NCI-H128 (cell line): ENCODE measurements around the gene TMEM139.

ENCODE experiments used
- DNase-seq: peaks from one replicate; lab custom pipeline; 2025; ENCODE audit not compliant: unreplicated experiment; lab: John Stamatoyannopoulos, UW

The TMEM139 gene

GRCh38 chr7:143284591-143285469 is at the start of gene TMEM139:
Gene TMEM139, plus strand, starts transcription at chr7:143284958. Its CDS starts 1,000 bp downstream, at chr7:143285958.
- DNase-seq = no peak

- DNase-seq = no peak
Measured at GRCh38 chr7:143235561-143235960, 49.2 kb upstream of the TMEM139 start.

- DNase-seq = no peak
Measured at GRCh38 chr7:143236408-143236990, 48.3 kb upstream of the TMEM139 start.

GRCh38 chr7:143237366-143237765 is 47.4 kb upstream of the TMEM139 start:
- no peak for DNase-seq

GRCh38 chr7:143238289-143238980 is 46.3 kb upstream of the TMEM139 start:
- no peak for DNase-seq

GRCh38 chr7:143239813-143240212 is 44.9 kb upstream of the TMEM139 start:
- no peak for DNase-seq

GRCh38 chr7:143240291-143241168 is 44.2 kb upstream of the TMEM139 start:
- DNase-seq = no peak

- DNase-seq = no peak
Measured at GRCh38 chr7:143242306-143242705, 42.5 kb upstream of the TMEM139 start.

- DNase-seq = no peak
Measured at GRCh38 chr7:143243111-143243510, 41.6 kb upstream of the TMEM139 start.

GRCh38 chr7:143243614-143244013 is 41.1 kb upstream of the TMEM139 start:
- no peak for DNase-seq

GRCh38 chr7:143244321-143244720 is 40.4 kb upstream of the TMEM139 start:
- DNase-seq = no peak

- DNase-seq = no peak
Measured at GRCh38 chr7:143245123-143245522, 39.6 kb upstream of the TMEM139 start.

GRCh38 chr7:143247372-143247771 is 37.4 kb upstream of the TMEM139 start:
- DNase-seq = no peak

GRCh38 chr7:143248761-143249354 is 35.9 kb upstream of the TMEM139 start:
- no peak for DNase-seq

GRCh38 chr7:143250199-143250598 is 34.6 kb upstream of the TMEM139 start:
- DNase-seq = no peak

- no peak for DNase-seq
Measured at GRCh38 chr7:143250822-143251221, 33.9 kb upstream of the TMEM139 start.

- no peak for DNase-seq
Measured at GRCh38 chr7:143252006-143252405, 32.8 kb upstream of the TMEM139 start.

- no peak for DNase-seq
Measured at GRCh38 chr7:143255564-143255963, 29.2 kb upstream of the TMEM139 start.

GRCh38 chr7:143256325-143256724 is 28.4 kb upstream of the TMEM139 start:
- no peak for DNase-seq

- DNase-seq = no peak
Measured at GRCh38 chr7:143256932-143257331, 27.8 kb upstream of the TMEM139 start.
